Panc1 (cell line): Measurements from ENCODE around the gene PRPF19. TPM values are rescaled to one million over a fixed set of nuclear protein-coding genes. Genes with fewer than 3 reads are reported as not detected.

Experiments
- ATAC-seq: fragments of 200-7000 bp; cut with Tn5 transposase; 2 replicates; pipeline ENCODE4 v1.9.1; 2020; ENCODE audit warnings: mild to moderate bottlenecking, moderate library complexity
- BruUV-seq: library from RNA; stranded (reverse); fragments of 400-500 nt; replicated peaks from 2 replicates; lab custom pipeline; 2021; lab: Mats Ljungman, UMichigan
- CTCF ChIA-PET: fragments of 300-600 bp; sonication (Branson Sonifier 250); formaldehyde crosslinking; loops from one replicate; lab custom pipeline; 2022; ENCODE audit warnings: antibody characterized with exemption; lab: Charles Lee
- POLR2A ChIA-PET: fragments of 300-600 bp; sonication (Branson Sonifier 250); formaldehyde crosslinking; loops from one replicate; lab custom pipeline; 2022; ENCODE audit warnings: antibody characterized with exemption; lab: Charles Lee
- DNase-seq: peaks from one replicate; pipeline ENCODE4 v3.0.0-alpha.2; 2010; ENCODE audit warnings: low read depth, low spot score
- H3K27ac ChIP-seq: 2 replicates; pipeline ENCODE4 v1.5.1; 2011; ENCODE audit warnings: mild to moderate bottlenecking, low read length, inconsistent platforms
- H3K27me3 ChIP-seq: fragments of 200-500 bp; sonication (Bioruptor generic); 2 replicates; pipeline ENCODE4 v1.6.0; 2014; ENCODE audit warnings: low read length, inconsistent platforms; ENCODE audit not compliant: control insufficient read depth, insufficient read depth
- H3K36me3 ChIP-seq: fragments of 200-500 bp; sonication (Bioruptor generic); 2 replicates; pipeline ENCODE4 v1.5.1; 2014; ENCODE audit warnings: inconsistent platforms, mild to moderate bottlenecking, low read length, moderate library complexity; ENCODE audit not compliant: control insufficient read depth, insufficient read depth
- H3K4me1 ChIP-seq: 2 replicates; pipeline ENCODE4 v1.5.1; 2011; ENCODE audit warnings: inconsistent platforms, mild to moderate bottlenecking, low read length, moderate library complexity; ENCODE audit not compliant: control insufficient read depth, insufficient read depth
- H3K4me3 ChIP-seq, 2 experiments: 2 replicates each; pipeline ENCODE4 v1.5.1; 2011 to 2012; ENCODE audit warnings: low read depth in 2 of 2, low read length in 2 of 2, mild to moderate bottlenecking in 2 of 2, inconsistent platforms in 1 of 2, moderate library complexity in 1 of 2
- H3K9me3 ChIP-seq: fragments of 200-500 bp; sonication (Bioruptor generic); 2 replicates; pipeline ENCODE4 v1.5.1; 2014; ENCODE audit warnings: low read depth, mild to moderate bottlenecking, inconsistent platforms, low read length, moderate library complexity; ENCODE audit not compliant: control insufficient read depth, insufficient read depth
- POLR2AphosphoS5 ChIP-seq: IDR thresholded peaks from 2 replicates; pipeline ENCODE4 v1.6.1; 2012; ENCODE audit warnings: mild to moderate bottlenecking, low read depth, low read length, moderate library complexity
- SIN3A ChIP-seq: IDR thresholded peaks from 2 replicates; pipeline ENCODE4 v1.6.1; 2012; ENCODE audit warnings: low read depth, mild to moderate bottlenecking, low read length, moderate library complexity, borderline replicate concordance; ENCODE audit not compliant: insufficient read depth
- TCF7L2 ChIP-seq: IDR thresholded peaks from 2 replicates; pipeline ENCODE4 v1.6.1; 2011; ENCODE audit warnings: mild to moderate bottlenecking, low read depth, low read length, inconsistent platforms
- in situ Hi-C: cut with HindIII; loops from 2 replicates; pipeline ENCODE4 v1.10.0; 2016; ENCODE audit warnings: low sequenced_read_pairs, low pct_unique_long_range_greater_than_20kb
- intact Hi-C: fragments of 100-400 bp; cut with micrococcal nuclease; formaldehyde crosslinking; loops from one replicate; pipeline ENCODE4 v1.10.0; 2022; ENCODE audit not compliant: unreplicated experiment
- total RNA-seq: library from RNA; stranded (reverse); gene quantifications from one replicate; pipeline ENCODE4 v1.2.1, GENCODE V29; 2021; ENCODE audit not compliant: unreplicated experiment
- TF ChIP-seq, protein P1 (sequence below), 2 experiments: IDR thresholded peaks; 2 replicates each; pipeline ENCODE4 v1.6.1; 2011 to 2012; ENCODE audit warnings: low read depth in 2 of 2, control low read depth in 1 of 2, low read length in 1 of 2, mild to moderate bottlenecking in 1 of 2, moderate library complexity in 1 of 2; ENCODE audit not compliant: insufficient read depth in 1 of 2
- TF ChIP-seq, protein P2 (sequence below): fragments of 450-650 bp; IDR thresholded peaks from 2 replicates; pipeline ENCODE4 v1.5.1; 2017; ENCODE audit warnings: mild to moderate bottlenecking

The PRPF19 gene
- total RNA-seq, 1 experiment from 2014 or later: 149 TPM

DNA sequence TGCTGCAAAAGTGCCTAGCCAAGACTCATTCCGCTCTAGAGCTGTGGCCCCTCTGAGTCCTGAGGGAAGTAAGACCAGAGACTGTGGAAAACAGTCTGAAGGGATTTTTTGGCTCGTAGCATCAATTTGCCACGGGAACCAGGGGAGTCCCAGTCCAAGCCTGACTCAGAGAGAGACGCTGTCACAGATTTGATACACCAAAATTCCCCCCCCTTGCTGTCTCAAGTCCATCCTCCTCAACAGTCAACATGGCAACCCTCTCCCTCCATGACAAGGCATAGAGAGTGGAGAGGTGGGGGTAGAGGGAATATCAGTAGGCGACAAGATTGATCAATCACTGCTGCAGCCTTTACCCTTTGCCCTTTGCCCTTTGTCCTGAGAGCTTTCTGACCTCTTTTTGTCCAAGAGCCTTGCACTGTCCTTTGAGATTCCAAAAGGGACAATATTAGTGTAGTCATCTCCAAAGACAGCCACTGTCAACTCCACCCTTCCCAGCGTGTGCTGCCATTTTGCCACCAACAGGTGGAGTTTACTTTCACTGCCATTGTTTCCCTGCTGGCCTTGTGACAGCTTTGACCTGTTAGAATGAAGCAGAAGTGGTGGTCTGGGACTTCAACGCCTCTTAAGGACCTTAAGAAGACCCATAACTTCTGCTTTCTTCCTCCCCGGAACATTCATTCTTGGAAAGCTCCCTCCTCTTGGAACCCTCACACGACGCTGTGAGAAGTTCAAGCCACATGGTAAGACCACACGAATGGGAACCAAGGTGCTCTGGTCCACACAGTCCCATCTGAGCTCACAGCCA, 38.3 kb upstream of the PRPF19 start:
- Histone ChIP-seq H3K36me3 (no peaks in the 10 kb centered on the region), H3K27ac (no peak overlapping the region), H3K4me3 (no peak overlapping the region), H3K27me3 (no peaks in the 10 kb centered on the region), H3K9me3 (no peaks in the 10 kb centered on the region), H3K4me1 (no peaks in the 10 kb centered on the region)
- ATAC-seq (no peak), DNase-seq (no peak)
- ChIA-PET POLR2A (no interaction called here), CTCF (interaction anchor here (0.7 kb wide), 1 partner anchor 107 kb away, joined by 4 read pairs; no protein-coding TSS in a partner anchor)
- TF ChIP-seq POLR2AphosphoS5 (no peak), SIN3A (no peak), TCF7L2 (no peak)
- TF ChIP-seq, protein P1, sequence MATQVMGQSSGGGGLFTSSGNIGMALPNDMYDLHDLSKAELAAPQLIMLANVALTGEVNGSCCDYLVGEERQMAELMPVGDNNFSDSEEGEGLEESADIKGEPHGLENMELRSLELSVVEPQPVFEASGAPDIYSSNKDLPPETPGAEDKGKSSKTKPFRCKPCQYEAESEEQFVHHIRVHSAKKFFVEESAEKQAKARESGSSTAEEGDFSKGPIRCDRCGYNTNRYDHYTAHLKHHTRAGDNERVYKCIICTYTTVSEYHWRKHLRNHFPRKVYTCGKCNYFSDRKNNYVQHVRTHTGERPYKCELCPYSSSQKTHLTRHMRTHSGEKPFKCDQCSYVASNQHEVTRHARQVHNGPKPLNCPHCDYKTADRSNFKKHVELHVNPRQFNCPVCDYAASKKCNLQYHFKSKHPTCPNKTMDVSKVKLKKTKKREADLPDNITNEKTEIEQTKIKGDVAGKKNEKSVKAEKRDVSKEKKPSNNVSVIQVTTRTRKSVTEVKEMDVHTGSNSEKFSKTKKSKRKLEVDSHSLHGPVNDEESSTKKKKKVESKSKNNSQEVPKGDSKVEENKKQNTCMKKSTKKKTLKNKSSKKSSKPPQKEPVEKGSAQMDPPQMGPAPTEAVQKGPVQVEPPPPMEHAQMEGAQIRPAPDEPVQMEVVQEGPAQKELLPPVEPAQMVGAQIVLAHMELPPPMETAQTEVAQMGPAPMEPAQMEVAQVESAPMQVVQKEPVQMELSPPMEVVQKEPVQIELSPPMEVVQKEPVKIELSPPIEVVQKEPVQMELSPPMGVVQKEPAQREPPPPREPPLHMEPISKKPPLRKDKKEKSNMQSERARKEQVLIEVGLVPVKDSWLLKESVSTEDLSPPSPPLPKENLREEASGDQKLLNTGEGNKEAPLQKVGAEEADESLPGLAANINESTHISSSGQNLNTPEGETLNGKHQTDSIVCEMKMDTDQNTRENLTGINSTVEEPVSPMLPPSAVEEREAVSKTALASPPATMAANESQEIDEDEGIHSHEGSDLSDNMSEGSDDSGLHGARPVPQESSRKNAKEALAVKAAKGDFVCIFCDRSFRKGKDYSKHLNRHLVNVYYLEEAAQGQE (IDR thresholded peaks at IDR 0.05; ENCODE audit: insufficient read depth in 1 of 2, low read depth in 2 of 2, low read length in 1 of 2): no peak
- TF ChIP-seq, protein P2, sequence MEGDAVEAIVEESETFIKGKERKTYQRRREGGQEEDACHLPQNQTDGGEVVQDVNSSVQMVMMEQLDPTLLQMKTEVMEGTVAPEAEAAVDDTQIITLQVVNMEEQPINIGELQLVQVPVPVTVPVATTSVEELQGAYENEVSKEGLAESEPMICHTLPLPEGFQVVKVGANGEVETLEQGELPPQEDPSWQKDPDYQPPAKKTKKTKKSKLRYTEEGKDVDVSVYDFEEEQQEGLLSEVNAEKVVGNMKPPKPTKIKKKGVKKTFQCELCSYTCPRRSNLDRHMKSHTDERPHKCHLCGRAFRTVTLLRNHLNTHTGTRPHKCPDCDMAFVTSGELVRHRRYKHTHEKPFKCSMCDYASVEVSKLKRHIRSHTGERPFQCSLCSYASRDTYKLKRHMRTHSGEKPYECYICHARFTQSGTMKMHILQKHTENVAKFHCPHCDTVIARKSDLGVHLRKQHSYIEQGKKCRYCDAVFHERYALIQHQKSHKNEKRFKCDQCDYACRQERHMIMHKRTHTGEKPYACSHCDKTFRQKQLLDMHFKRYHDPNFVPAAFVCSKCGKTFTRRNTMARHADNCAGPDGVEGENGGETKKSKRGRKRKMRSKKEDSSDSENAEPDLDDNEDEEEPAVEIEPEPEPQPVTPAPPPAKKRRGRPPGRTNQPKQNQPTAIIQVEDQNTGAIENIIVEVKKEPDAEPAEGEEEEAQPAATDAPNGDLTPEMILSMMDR: no peak
- intact Hi-C loops: no loop called here
- in situ Hi-C loops: no loop called here
- no TSS peak for BruUV-seq

DNA sequence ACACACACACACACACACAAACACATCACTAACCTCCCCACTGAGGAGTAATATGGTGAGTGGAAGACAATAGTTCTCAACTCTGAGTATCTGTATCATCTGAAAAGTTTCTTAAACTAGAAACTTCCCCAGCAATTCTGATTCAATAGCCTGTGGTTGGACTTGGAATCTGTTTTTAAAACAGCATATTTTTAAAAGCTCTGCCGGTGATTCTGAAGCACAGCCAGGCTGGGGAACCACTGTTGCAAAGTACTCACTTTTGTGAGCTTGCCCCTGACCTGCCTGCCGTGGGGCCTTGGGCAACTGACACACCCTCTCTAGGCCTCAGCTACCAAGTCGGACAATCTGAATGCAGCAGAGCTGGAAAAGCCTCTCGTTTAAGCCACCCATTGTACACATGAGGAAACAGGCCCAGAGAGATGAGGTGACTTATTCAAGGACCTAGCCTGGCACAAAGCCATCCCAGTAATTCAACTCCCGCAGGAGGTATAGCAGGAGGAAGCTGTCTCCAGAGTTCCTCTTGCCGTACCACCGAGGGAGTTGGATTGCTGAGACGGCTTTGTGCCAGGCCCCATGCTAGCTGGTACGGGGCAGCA, 36.7 kb upstream of the PRPF19 start:
- no peaks in the 10 kb centered on the region for H3K9me3 ChIP-seq
- no peaks in the 10 kb centered on the region for H3K27me3 ChIP-seq
- intact Hi-C loops: no loop called here
- no peak for TF ChIP-seq POLR2AphosphoS5
- in situ Hi-C loops: no loop called here
- H3K27ac ChIP-seq: no peak overlapping the region
- no peaks in the 10 kb centered on the region for H3K36me3 ChIP-seq
- DNase-seq (no peak), ATAC-seq (no peak)
- CTCF ChIA-PET: interaction anchor here (0.6 to 0.7 kb wide), 2 partner anchors 12 to 34 kb away, joined by 3 read pairs; no protein-coding TSS in a partner anchor
- POLR2A ChIA-PET: no interaction called here
- no peak overlapping the region for H3K4me3 ChIP-seq
- H3K4me1 ChIP-seq: no peaks in the 10 kb centered on the region
- BruUV-seq: no TSS peak
